ENCODE measurements around the gene BRD3. TPM values are rescaled to one million over a fixed set of nuclear protein-coding genes. Genes with fewer than 3 reads are reported as not detected.

Gene BRD3
- total RNA-seq, 4 donors from 2014 or later: 61.6 to 70.8 (median 65.3) TPM

DNA sequence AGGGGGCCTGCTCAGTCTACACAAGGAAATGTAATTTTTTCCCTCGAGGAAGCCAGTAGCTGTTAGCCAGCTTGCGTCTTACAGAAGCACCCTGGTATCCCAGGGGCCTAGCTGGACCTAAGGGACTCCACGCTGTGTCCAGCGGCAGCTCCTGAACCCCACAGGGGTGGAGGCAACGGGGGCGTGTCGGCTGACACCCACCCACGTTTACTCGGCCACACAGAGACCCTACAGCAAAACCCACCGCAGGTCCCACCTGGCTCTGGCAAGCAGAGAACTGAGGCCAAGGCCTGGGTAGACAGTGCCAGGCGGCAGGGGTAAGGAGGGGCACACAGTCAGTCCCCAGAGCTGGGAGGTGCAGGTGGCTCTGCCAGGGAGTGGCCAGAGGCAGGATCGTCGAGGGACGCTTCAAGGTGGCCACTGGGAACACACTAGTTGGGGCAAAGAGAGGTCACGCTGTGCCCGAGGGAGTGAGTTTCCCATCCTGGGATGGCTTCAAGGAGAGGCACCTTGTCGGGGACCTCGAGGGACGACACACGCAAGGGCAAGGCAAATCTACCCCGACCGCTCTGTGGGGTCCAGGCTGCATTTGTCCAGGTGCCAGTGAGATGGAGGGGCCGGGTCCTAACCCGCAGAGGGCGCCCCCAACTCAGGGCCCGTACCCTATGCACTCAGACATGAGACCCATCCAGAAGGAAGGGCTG lies 21.8 kb downstream of the BRD3 start:
- no peak for TF ChIP-seq CTCF (IDR thresholded peaks at IDR 0.05)
- TF ChIP-seq EP300 (IDR thresholded peaks at IDR 0.05): no peak
- Histone ChIP-seq H3K9me3 (no peaks in the 10 kb centered on the region), H3K4me3 (no peak overlapping the region), H3K27ac (no peak overlapping the region), H3K36me3 (peaks cover 0 to 96% (median 51%) of the 10 kb centered on the region in 3 donors), H3K4me1 (peaks cover 0 to 35% (median 3%) of the 10 kb centered on the region in 4 donors), H3K27me3 (no peaks in the 10 kb centered on the region)
- no peak for DNase-seq (ENCODE audit: low spot score in 2 of 2)
- WGBS, 2 donors: 82 to 89% methylated on average over 26 of the region's 26 CpGs

GRCh38 chr9:134044944-134045343 lies 22.9 kb downstream of the BRD3 start:
- Histone ChIP-seq H3K27me3 (no peaks in the 10 kb centered on the region), H3K27ac (no peak overlapping the region), H3K9me3 (no peaks in the 10 kb centered on the region), H3K4me1 (peaks cover 0 to 42% (median 8%) of the 10 kb centered on the region in 4 donors), H3K4me3 (no peak overlapping the region), H3K36me3 (peaks cover 0 to 96% (median 46%) of the 10 kb centered on the region in 3 donors)
- TF ChIP-seq CTCF (IDR thresholded peaks at IDR 0.05) (no peak), EP300 (IDR thresholded peaks at IDR 0.05) (no peak), POLR2A (IDR thresholded peaks at IDR 0.05) (no peak)
- no peak for DNase-seq (ENCODE audit: low spot score in 2 of 2)
- WGBS, 2 donors: 87% methylated on average over 10 to 11 of the region's 12 CpGs

GRCh38 chr9:134043531-134043988 lies 24.3 kb downstream of the BRD3 start:
- 73 to 78% methylated on average over 11 of the region's 11 CpGs for WGBS, 2 donors
- TF ChIP-seq POLR2A (IDR thresholded peaks at IDR 0.05) (no peak), CTCF (IDR thresholded peaks at IDR 0.05) (no peak), EP300 (IDR thresholded peaks at IDR 0.05) (no peak)
- H3K4me1 ChIP-seq: peaks cover 0 to 32% (median 8%) of the 10 kb centered on the region in 4 donors
- H3K36me3 ChIP-seq: peaks cover 0 to 96% (median 46%) of the 10 kb centered on the region in 3 donors
- no peak for DNase-seq (ENCODE audit: low spot score in 2 of 2)
- no peaks in the 10 kb centered on the region for H3K9me3 ChIP-seq
- no peak overlapping the region for H3K27ac ChIP-seq
- H3K27me3 ChIP-seq: no peaks in the 10 kb centered on the region
- H3K4me3 ChIP-seq: no peak overlapping the region

DNA sequence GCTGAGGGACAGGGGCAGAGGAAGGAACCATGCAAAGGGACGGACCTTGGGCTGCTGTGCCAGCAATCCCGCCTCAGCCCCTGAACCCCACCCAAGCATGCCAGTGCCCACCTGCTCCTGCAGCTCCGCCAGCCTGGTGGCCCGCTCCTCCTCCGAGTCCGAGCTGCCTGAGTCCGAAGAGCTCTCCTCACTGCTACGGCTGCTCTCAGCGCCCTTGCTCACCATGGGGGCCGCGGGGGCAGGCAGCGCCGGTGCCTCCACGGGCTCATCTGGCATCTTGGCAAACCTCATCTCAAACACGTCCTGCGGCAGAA lies 26.2 kb downstream of the BRD3 start:
- H3K27ac ChIP-seq: peak overlapping the region in 2 of 4 donors; percentile 28 to 55
- H3K27me3 ChIP-seq: no peaks in the 10 kb centered on the region
- 92 to 94% methylated on average over 12 to 16 of the region's 16 CpGs for WGBS, 2 donors
- no peak for TF ChIP-seq CTCF (IDR thresholded peaks at IDR 0.05)
- peaks cover 0 to 32% (median 8%) of the 10 kb centered on the region in 4 donors for H3K4me1 ChIP-seq
- H3K4me3 ChIP-seq: no peak overlapping the region
- no peak for DNase-seq (ENCODE audit: low spot score in 2 of 2)
- H3K9me3 ChIP-seq: peaks cover 0 to 11% (median 0%) of the 10 kb centered on the region in 4 donors
- H3K36me3 ChIP-seq: peaks cover 0 to 96% (median 33%) of the 10 kb centered on the region in 3 donors

GRCh38 chr9:134040781-134041648 lies 26.8 kb downstream of the BRD3 start:
- TF ChIP-seq CTCF (IDR thresholded peaks at IDR 0.05) (no peak), EP300 (IDR thresholded peaks at IDR 0.05) (no peak), POLR2A (IDR thresholded peaks at IDR 0.05) (no peak)
- Histone ChIP-seq H3K27me3 (no peaks in the 10 kb centered on the region), H3K9me3 (peaks cover 0 to 11% (median 0%) of the 10 kb centered on the region in 4 donors), H3K4me1 (peaks cover 0 to 32% (median 8%) of the 10 kb centered on the region in 4 donors), H3K27ac (peak overlapping the region in 2 of 4 donors; percentile 55), H3K36me3 (peaks cover 0 to 96% (median 33%) of the 10 kb centered on the region in 3 donors), H3K4me3 (no peak overlapping the region)
- 34 to 39% methylated on average over 12 to 14 of the region's 21 CpGs for WGBS, 2 donors
- no peak for DNase-seq (ENCODE audit: low spot score in 2 of 2)

All from tibial nerve (tissue), 4 donors.